PFSK-1 (cell line): ENCODE measurements around the gene TRIP11.

Experiments used
- POLR2AphosphoS5 ChIP-seq: IDR thresholded peaks from 2 replicates; pipeline ENCODE4 v1.6.1; 2012; ENCODE audit warnings: low read depth, mild to moderate bottlenecking, control low read depth, low read length, moderate library complexity
- REST ChIP-seq, 2 experiments: IDR thresholded peaks; 2 replicates each; pipeline versions ENCODE4 v1.6.1 to v1.8.0; 2011 to 2012; ENCODE audit warnings: low read depth in 2 of 2, low read length in 2 of 2, control low read depth in 1 of 2, inconsistent platforms in 1 of 2, mild to moderate bottlenecking in 1 of 2, moderate library complexity in 1 of 2; ENCODE audit not compliant: insufficient read depth in 1 of 2
- TAF1 ChIP-seq: IDR thresholded peaks from 2 replicates; pipeline ENCODE4 v1.6.1; 2012; ENCODE audit warnings: low read length, control low read depth, borderline replicate concordance; ENCODE audit not compliant: insufficient read depth

GRCh38 chr14:92040431-92041051, 682 bp upstream of the TRIP11 start:
- no peak for TF ChIP-seq TAF1
- TF ChIP-seq REST (IDR thresholded peaks at IDR 0.05; ENCODE audit: insufficient read depth in 1 of 2, low read depth in 2 of 2, low read length in 2 of 2), result no peak
- TF ChIP-seq POLR2AphosphoS5, result no peak
